Esophagus (tissue), 2 donors: ENCODE measurements around the gene PDK4. TPM values are rescaled to one million over a fixed set of nuclear protein-coding genes. Genes with fewer than 3 reads are reported as not detected.
"Not testable (repeated sequence)": the region's sequence is repeated elsewhere in the genome, so short reads cannot be mapped to it uniquely, and the experiment has no call there.

Source experiments
- H3K27ac ChIP-seq, 2 donors: one replicate each; pipeline ENCODE4 v1.5.1; 2013; ENCODE audit warnings: low read depth in 2 of 2, mild to moderate bottlenecking in 2 of 2, inconsistent platforms in 1 of 2, low read length in 1 of 2, moderate library complexity in 1 of 2
- H3K27me3 ChIP-seq, 2 donors: one replicate each; pipeline ENCODE4 v1.6.1; 2013; ENCODE audit warnings: low read length in 2 of 2, control low read depth in 1 of 2, mild to moderate bottlenecking in 1 of 2; ENCODE audit not compliant: insufficient read depth in 2 of 2, control insufficient read depth in 1 of 2
- H3K36me3 ChIP-seq, 2 donors: one replicate each; pipeline ENCODE4 v1.6.1; 2013; ENCODE audit warnings: low read length in 1 of 2; ENCODE audit not compliant: control insufficient read depth in 2 of 2, insufficient read depth in 2 of 2
- H3K4me1 ChIP-seq, 2 donors: one replicate each; pipeline ENCODE4 v1.6.1; 2013; ENCODE audit warnings: low read length in 1 of 2; ENCODE audit not compliant: control insufficient read depth in 2 of 2, insufficient read depth in 2 of 2
- H3K4me3 ChIP-seq, 2 donors: one replicate each; pipeline ENCODE4 v1.5.1; 2013; ENCODE audit warnings: low read length in 2 of 2, mild to moderate bottlenecking in 2 of 2, low read depth in 1 of 2, moderate library complexity in 1 of 2
- H3K9me3 ChIP-seq, 2 donors: one replicate each; pipeline ENCODE4 v1.6.1; 2013; ENCODE audit warnings: mild to moderate bottlenecking in 2 of 2, low read depth in 1 of 2, low read length in 1 of 2, moderate library complexity in 1 of 2; ENCODE audit not compliant: control insufficient read depth in 2 of 2, insufficient read depth in 1 of 2
- WGBS, 2 donors: extraction: QIAGEN DNeasy Blood & Tissue Kit; methylation state at CpG; one replicate each; pipeline ENCODE4 v1.1.7; 2013; 5-methylcytosine and 5-hydroxymethylcytosine counted together
- polyA plus RNA-seq, 2 donors: library from polyadenylated mRNA; stranded (reverse); fragments of 200-250 nt; gene quantifications; one replicate each; pipeline ENCODE4 v1.2.3, GENCODE V29; 2013
- donor health status: healthy with polysubstance abuse.
- donor health status: Bipolar disorder and iron deficiency.

Gene PDK4
- polyA plus RNA-seq, 2 donors: 13.3 to 31.7 TPM

GRCh38 chr7:95552010-95552926, 44.0 kb downstream of the PDK4 start:
- H3K36me3 ChIP-seq, H3K4me1 ChIP-seq, H3K4me3 ChIP-seq, H3K9me3 ChIP-seq, H3K27me3 ChIP-seq, H3K27ac ChIP-seq: not testable (repeated sequence)
- WGBS, 2 donors: 82 to 92% methylated on average over 38 of the region's 45 CpGs

- Histone ChIP-seq H3K27me3 (no peaks in the 10 kb centered on the region), H3K9me3 (no peaks in the 10 kb centered on the region), H3K36me3 (no peaks in the 10 kb centered on the region), H3K4me3 (no peak overlapping the region), H3K4me1 (no peaks in the 10 kb centered on the region), H3K27ac (peak overlapping the region; percentile 85 to 95)
- 32 to 36% methylated on average over 4 of the region's 4 CpGs for WGBS, 2 donors
Measured at GRCh38 chr7:95550546-95550945, 45.8 kb downstream of the PDK4 start.

- H3K36me3 ChIP-seq: no peaks in the 10 kb centered on the region
- no peaks in the 10 kb centered on the region for H3K27me3 ChIP-seq
- H3K9me3 ChIP-seq: no peaks in the 10 kb centered on the region
- no peaks in the 10 kb centered on the region for H3K4me1 ChIP-seq
- H3K4me3 ChIP-seq: no peak overlapping the region
- H3K27ac ChIP-seq: peak overlapping the region; percentile 89 to 95
- WGBS, 2 donors: 10 to 16% methylated on average over 6 of the region's 6 CpGs
Measured at GRCh38 chr7:95549818-95550529, 46.3 kb downstream of the PDK4 start.

GRCh38 chr7:95547361-95548348, 48.7 kb downstream of the PDK4 start:
- Histone ChIP-seq H3K4me3 (no peak overlapping the region), H3K36me3 (no peaks in the 10 kb centered on the region), H3K27me3 (no peaks in the 10 kb centered on the region), H3K27ac (peak overlapping the region in 1 of 2 donors; percentile 69), H3K9me3 (no peaks in the 10 kb centered on the region), H3K4me1 (no peaks in the 10 kb centered on the region)
- WGBS, 2 donors: 51 to 54% methylated on average over 6 of the region's 6 CpGs

GRCh38 chr7:95546647-95547046, 49.7 kb downstream of the PDK4 start:
- 72 to 73% methylated on average over 4 of the region's 4 CpGs for WGBS, 2 donors
- no peak overlapping the region for H3K4me3 ChIP-seq
- no peaks in the 10 kb centered on the region for H3K4me1 ChIP-seq
- H3K27ac ChIP-seq: peak overlapping the region in 1 of 2 donors; percentile 68
- no peaks in the 10 kb centered on the region for H3K27me3 ChIP-seq
- H3K36me3 ChIP-seq: no peaks in the 10 kb centered on the region
- H3K9me3 ChIP-seq: no peaks in the 10 kb centered on the region

GRCh38 chr7:95545673-95546072, 50.6 kb downstream of the PDK4 start:
- Histone ChIP-seq H3K27ac (no peak overlapping the region), H3K4me3 (peak overlapping the region in 1 of 2 donors; percentile 35)

GRCh38 chr7:95545007-95545615, 51.2 kb downstream of the PDK4 start:
- no peaks in the 10 kb centered on the region for H3K9me3 ChIP-seq
- 7% methylated on average over 3 of the region's 3 CpGs for WGBS, 2 donors
- H3K27ac ChIP-seq: no peak overlapping the region
- no peaks in the 10 kb centered on the region for H3K4me1 ChIP-seq
- no peaks in the 10 kb centered on the region for H3K36me3 ChIP-seq
- peak overlapping the region in 1 of 2 donors; percentile 35 for H3K4me3 ChIP-seq
- H3K27me3 ChIP-seq: no peaks in the 10 kb centered on the region

More at GRCh38 chr7:95545673-95546072, 50.6 kb downstream of the PDK4 start:
- Histone ChIP-seq H3K4me1 (no peaks in the 10 kb centered on the region), H3K27me3 (no peaks in the 10 kb centered on the region), H3K9me3 (no peaks in the 10 kb centered on the region), H3K36me3 (no peaks in the 10 kb centered on the region)
- 62 to 68% methylated on average over 1 of the region's 1 CpG for WGBS, 2 donors

- no peaks in the 10 kb centered on the region for H3K36me3 ChIP-seq
- no peaks in the 10 kb centered on the region for H3K4me1 ChIP-seq
- no peak overlapping the region for H3K27ac ChIP-seq
- WGBS, 2 donors: 68 to 79% methylated on average over 1 of the region's 1 CpG
- H3K9me3 ChIP-seq: no peaks in the 10 kb centered on the region
- H3K4me3 ChIP-seq: no peak overlapping the region
- no peaks in the 10 kb centered on the region for H3K27me3 ChIP-seq
Measured at GRCh38 chr7:95544171-95544570, 52.1 kb downstream of the PDK4 start.

GRCh38 chr7:95543312-95543711, 53.0 kb downstream of the PDK4 start:
- H3K4me3 ChIP-seq: no peak overlapping the region
- H3K9me3 ChIP-seq: no peaks in the 10 kb centered on the region
- H3K4me1 ChIP-seq: no peaks in the 10 kb centered on the region
- WGBS, 2 donors: 92 to 97% methylated on average over 6 of the region's 6 CpGs
- no peak overlapping the region for H3K27ac ChIP-seq
- no peaks in the 10 kb centered on the region for H3K36me3 ChIP-seq
- H3K27me3 ChIP-seq: no peaks in the 10 kb centered on the region
